ENCODE data around the gene GADL1. TPM values are rescaled to one million over a fixed set of nuclear protein-coding genes. Genes with fewer than 3 reads are reported as not detected.

GADL1 gene
- total RNA-seq, 1 experiment from 2014 or later, result not detected

DNA sequence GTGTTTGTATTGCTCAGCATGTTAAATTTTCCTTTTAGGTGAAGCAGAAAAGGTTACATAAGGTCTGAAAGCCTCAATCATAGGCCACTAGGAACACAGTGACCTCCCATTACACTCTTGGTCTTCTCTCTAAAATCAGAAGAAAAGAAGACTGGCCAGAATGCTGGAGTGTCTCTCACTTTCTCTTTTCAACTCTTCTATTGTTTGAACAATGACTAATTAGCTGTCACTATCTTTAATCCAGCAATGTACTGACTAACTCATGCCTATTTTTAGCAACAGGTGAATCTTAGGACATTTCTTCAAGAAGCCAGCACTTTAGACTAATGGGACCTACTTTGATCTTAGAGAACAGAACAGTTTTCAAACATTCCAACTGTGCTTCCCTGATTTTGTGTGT lies 145.2 kb downstream of the GADL1 start:
- no peak for TF ChIP-seq EZH2 (IDR thresholded peaks at IDR 0.05; ENCODE audit: low read depth)
- TF ChIP-seq, protein P1, sequence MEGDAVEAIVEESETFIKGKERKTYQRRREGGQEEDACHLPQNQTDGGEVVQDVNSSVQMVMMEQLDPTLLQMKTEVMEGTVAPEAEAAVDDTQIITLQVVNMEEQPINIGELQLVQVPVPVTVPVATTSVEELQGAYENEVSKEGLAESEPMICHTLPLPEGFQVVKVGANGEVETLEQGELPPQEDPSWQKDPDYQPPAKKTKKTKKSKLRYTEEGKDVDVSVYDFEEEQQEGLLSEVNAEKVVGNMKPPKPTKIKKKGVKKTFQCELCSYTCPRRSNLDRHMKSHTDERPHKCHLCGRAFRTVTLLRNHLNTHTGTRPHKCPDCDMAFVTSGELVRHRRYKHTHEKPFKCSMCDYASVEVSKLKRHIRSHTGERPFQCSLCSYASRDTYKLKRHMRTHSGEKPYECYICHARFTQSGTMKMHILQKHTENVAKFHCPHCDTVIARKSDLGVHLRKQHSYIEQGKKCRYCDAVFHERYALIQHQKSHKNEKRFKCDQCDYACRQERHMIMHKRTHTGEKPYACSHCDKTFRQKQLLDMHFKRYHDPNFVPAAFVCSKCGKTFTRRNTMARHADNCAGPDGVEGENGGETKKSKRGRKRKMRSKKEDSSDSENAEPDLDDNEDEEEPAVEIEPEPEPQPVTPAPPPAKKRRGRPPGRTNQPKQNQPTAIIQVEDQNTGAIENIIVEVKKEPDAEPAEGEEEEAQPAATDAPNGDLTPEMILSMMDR (conservative IDR thresholded peaks at IDR 0.05), result no peak
- H3K9me3 ChIP-seq (ENCODE audit: insufficient read depth, low read depth), result no peaks in the 10 kb centered on the region
- H3K9me2 ChIP-seq (ENCODE audit: insufficient read depth), result no peaks in the 10 kb centered on the region
- CTCF ChIA-PET, result no interaction called here
- no peak overlapping the region for H3K4me2 ChIP-seq
- H3K79me2 ChIP-seq (ENCODE audit: low read depth), result no peaks in the 10 kb centered on the region
- intact Hi-C loops (cut with micrococcal nuclease; ENCODE audit: unreplicated experiment), result loop anchor here (2.0 kb wide), 4 partner anchors 56 to 736 kb away; no protein-coding TSS in a partner anchor
- POLR2A ChIA-PET (ENCODE audit: unreplicated experiment), result no interaction called here
- H3K4me3 ChIP-seq, result no peak overlapping the region
- no peaks in the 10 kb centered on the region for H3K36me3 ChIP-seq (ENCODE audit: low read depth)
- no peaks in the 10 kb centered on the region for H3F3A ChIP-seq (ENCODE audit: insufficient read depth, low read depth)
- H2AFZ ChIP-seq, result no peak overlapping the region
- no peaks in the 10 kb centered on the region for H4K20me1 ChIP-seq (ENCODE audit: insufficient read depth)
- H3K27me3 ChIP-seq (ENCODE audit: insufficient read depth, low read depth), result no peaks in the 10 kb centered on the region
- peaks cover 8% of the 10 kb centered on the region; the same call in 1 of the 2 replicates for H3K4me1 ChIP-seq (replicated peaks; ENCODE audit: insufficient read depth)
- DNase-seq, result peak in 1 of 2 experiments; percentile 40
- no peak overlapping the region for H3K27ac ChIP-seq
- BruUV-seq (replicated peaks), result no TSS peak

GRCh38 chr3:30747771-30748281 lies 146.6 kb downstream of the GADL1 start:
- peak in 1 of 2 experiments; percentile 57 for DNase-seq
- H3F3A ChIP-seq (ENCODE audit: insufficient read depth, low read depth), result no peaks in the 10 kb centered on the region
- no peaks in the 10 kb centered on the region for H4K20me1 ChIP-seq (ENCODE audit: insufficient read depth)
- H3K27me3 ChIP-seq (ENCODE audit: insufficient read depth, low read depth), result no peaks in the 10 kb centered on the region
- ChIA-PET CTCF (interaction anchor here (0.6 kb wide), 1 partner anchor 539 kb away, joined by 8 read pairs; no protein-coding TSS in a partner anchor), POLR2A (ENCODE audit: unreplicated experiment) (no interaction called here)
- no TSS peak for BruUV-seq (replicated peaks)
- H3K27ac ChIP-seq, result no peak overlapping the region
- no peaks in the 10 kb centered on the region for H3K79me2 ChIP-seq (ENCODE audit: low read depth)
- H3K36me3 ChIP-seq (ENCODE audit: low read depth), result no peaks in the 10 kb centered on the region
- no peak overlapping the region for H3K4me3 ChIP-seq
- peaks cover 8% of the 10 kb centered on the region; the same call in 1 of the 2 replicates for H3K4me1 ChIP-seq (replicated peaks; ENCODE audit: insufficient read depth)
- TF ChIP-seq EZH2 (IDR thresholded peaks at IDR 0.05; ENCODE audit: low read depth), result no peak
- TF ChIP-seq, protein P1 (conservative IDR thresholded peaks at IDR 0.05), result peak; percentile 32; the same call in 1 of the 2 replicates
- no peak overlapping the region for H2AFZ ChIP-seq
- H3K9me2 ChIP-seq (ENCODE audit: insufficient read depth), result no peaks in the 10 kb centered on the region
- H3K4me2 ChIP-seq, result no peak overlapping the region
- intact Hi-C loops (cut with micrococcal nuclease; ENCODE audit: unreplicated experiment), result loop anchor here (2.0 kb wide), 4 partner anchors 55 to 735 kb away; no protein-coding TSS in a partner anchor
- no peaks in the 10 kb centered on the region for H3K9me3 ChIP-seq (ENCODE audit: insufficient read depth, low read depth)

DNA sequence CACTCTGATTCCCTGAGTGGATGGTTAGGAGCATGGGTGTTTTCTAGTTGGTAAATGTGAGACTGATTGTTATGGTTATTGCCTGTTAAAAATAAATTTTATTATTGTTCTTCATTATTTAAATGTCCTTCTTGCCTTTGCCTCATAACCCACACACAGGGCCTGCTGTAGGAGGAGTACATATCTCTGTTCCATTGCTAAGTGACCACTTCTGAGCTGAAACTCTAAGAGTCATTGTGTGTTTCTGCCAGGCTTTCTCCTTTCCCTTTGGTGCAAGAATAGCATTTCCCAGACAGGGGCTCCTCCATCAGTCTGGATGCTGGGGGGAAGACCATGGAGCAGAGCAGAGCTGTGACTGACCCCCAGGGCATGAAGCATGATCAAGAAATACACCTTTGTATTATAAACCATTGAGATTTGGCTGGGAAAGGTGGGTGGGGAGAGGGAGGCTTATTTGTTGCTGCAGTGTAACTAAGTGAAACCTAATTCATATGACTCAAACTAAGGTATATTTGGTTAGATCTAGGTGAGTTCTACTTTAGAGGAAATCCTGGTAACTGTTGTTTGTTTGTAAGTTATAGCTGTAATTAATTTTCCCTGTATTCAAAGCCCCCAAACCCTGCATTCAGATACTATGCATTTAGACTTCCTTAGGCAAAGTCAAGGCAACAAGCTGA lies 150.7 kb downstream of the GADL1 start:
- no peaks in the 10 kb centered on the region for H3K27me3 ChIP-seq (ENCODE audit: insufficient read depth, low read depth)
- no peak overlapping the region for H3K4me3 ChIP-seq
- H3K4me2 ChIP-seq, result no peak overlapping the region
- H2AFZ ChIP-seq, result no peak overlapping the region
- intact Hi-C loops (cut with micrococcal nuclease; ENCODE audit: unreplicated experiment), result no loop called here
- H3K79me2 ChIP-seq (ENCODE audit: low read depth), result no peaks in the 10 kb centered on the region
- no peak for TF ChIP-seq EZH2 (IDR thresholded peaks at IDR 0.05; ENCODE audit: low read depth)
- TF ChIP-seq, protein P1 (conservative IDR thresholded peaks at IDR 0.05), result no peak
- no peaks in the 10 kb centered on the region for H3K4me1 ChIP-seq (replicated peaks; ENCODE audit: insufficient read depth)
- DNase-seq, result no peak
- BruUV-seq (replicated peaks), result no TSS peak
- H3K27ac ChIP-seq, result no peak overlapping the region
- no peaks in the 10 kb centered on the region for H4K20me1 ChIP-seq (ENCODE audit: insufficient read depth)
- CTCF ChIA-PET, result no interaction called here
- H3K9me2 ChIP-seq (ENCODE audit: insufficient read depth), result no peaks in the 10 kb centered on the region
- no peaks in the 10 kb centered on the region for H3K9me3 ChIP-seq (ENCODE audit: insufficient read depth, low read depth)
- H3K36me3 ChIP-seq (ENCODE audit: low read depth), result no peaks in the 10 kb centered on the region
- POLR2A ChIA-PET (ENCODE audit: unreplicated experiment), result no interaction called here
- no peaks in the 10 kb centered on the region for H3F3A ChIP-seq (ENCODE audit: insufficient read depth, low read depth)

All from PC-9 (cell line).